Superior temporal gyrus (tissue), 1 donor: ENCODE measurements around the gene TUBG2.

Experiments used
- DNase-seq: peaks from one replicate; pipeline ENCODE4 v3.0.0-alpha.2; 2016; ENCODE audit errors: extremely low spot score

Gene TUBG2

DNA sequence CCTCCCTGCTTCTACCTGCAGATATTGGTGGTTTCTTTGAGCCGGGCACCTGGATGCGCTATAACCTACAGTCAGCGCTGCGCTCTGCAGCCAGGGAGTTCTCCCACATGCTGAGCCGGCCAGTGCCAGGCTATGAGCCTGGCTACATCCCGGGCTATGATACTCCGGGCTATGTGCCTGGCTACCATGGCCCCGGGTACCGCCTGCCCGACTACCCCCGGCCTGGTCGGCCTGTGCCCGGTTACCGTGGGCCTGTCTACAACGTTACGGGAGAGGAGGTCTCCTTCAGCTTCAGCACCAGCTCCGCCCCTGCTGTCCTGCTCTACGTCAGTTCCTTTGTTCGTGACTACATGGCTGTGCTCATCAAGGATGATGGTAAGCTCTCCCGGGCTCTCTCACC, 36.4 kb downstream of the TUBG2 start:
- DNase-seq: no peak

DNA sequence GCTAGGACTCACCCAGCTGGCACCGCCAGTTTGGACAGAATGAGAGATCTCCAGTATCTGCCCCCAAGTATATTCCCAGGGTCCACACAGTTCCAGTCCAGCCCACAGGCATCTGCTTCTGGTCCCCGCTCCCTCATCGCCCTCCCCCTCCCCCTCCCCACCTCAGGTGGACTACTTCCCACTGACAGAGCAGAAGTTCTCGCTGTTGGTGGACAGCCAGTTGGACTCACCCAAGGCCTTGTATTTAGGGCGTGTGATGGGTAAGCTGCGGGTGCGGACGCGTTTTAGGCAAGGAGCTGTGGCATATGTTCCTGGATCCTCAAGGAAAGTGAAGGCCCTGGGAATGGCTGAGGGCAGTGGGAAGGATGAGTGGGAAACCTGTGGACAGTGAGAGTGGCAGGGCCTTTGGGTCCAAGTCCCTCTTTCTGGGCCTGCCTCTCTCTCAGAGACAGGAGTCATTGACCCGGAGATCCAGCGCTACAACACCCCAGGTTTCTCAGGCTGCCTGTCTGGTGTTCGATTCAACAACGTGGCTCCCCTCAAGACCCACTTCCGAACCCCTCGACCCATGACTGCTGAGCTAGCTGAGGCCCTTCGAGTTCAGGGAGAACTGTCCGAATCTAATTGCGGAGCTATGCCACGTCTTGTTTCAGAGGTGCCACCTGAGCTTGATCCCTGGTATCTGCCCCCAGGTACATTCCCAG, 38.2 kb downstream of the TUBG2 start:
- DNase-seq: no peak

DNA sequence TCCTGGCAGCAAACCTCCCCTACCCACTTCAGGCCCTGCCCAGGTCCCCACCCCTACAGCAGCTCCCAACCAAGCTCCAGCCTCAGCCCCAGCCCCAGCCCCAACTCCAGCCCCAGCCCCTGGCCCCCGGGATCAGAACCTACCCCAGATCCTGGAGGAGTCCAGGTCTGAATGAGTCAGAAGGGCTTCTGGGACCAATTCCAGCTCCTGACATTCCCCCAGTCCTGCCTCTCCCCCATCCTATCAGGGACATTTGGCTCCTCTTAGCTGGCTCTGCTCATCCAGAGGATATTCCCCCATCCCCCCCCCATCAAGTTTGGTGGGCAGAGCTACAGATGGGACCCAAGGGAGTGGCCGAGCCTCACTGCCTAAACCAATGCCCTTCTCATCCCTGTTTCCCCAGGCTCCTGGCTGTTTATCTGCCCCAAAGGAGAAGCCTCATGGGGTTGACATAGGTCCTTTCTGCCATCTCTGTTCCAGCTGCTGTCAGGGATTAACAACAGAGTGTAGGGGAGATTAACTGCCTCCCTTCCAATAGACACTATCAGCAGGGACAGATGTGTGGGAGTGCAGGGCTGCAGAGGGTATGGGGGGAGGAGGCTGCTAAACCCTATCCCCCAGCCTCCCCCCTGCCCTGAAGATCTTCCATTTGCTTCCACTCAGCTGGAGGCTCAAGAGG, 39.8 kb downstream of the TUBG2 start:
- no peak for DNase-seq

DNA sequence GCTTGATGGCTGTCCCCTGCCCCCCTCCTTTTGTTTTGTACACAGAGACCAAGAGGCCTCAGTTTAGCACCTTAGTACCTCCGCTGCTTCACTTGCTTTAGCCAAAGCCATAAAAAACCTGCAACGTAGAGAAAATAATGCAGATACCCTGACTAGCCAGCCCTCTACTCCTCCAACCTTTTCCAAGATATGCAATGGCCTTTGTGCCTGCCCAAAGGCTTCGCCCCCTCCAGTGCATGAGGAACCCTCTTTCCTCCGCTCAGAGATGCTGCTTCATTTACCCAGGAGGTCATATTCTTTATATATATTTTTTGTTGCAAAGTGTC, 40.3 kb downstream of the TUBG2 start:
- no peak for DNase-seq

DNA sequence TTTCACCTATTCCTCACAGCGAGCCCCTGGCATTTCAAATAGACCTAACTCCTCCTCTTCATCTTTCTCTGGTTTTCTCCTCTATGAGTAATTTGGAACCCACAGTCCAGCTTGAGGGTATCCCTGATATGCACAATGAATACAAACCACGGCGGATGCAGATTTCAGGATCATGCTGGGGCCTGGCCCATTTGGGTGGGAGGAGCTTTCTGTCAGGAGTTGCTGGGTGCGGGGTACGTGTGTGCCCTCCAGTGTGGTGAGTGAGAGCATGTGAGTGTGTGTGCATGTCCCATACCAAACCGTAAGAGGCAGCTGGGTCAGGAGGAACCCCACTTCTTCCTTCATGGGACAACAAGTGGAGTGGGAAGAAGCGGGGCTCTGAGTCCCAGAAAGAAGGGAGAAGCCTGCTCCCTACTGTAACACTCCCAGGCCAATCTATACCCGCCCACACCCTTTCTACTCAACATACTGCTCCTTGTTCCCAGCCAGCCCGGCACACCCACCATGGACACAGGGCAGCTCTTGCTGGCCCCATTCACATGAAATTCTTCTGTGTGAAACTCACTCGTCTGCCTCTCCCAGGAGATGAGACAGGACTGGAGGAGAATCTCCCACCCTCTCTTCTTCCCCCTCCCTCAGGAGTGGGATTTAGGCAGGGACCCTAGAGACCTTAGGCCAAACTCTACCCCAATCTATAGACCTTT, 41.7 kb downstream of the TUBG2 start:
- DNase-seq: no peak

DNA sequence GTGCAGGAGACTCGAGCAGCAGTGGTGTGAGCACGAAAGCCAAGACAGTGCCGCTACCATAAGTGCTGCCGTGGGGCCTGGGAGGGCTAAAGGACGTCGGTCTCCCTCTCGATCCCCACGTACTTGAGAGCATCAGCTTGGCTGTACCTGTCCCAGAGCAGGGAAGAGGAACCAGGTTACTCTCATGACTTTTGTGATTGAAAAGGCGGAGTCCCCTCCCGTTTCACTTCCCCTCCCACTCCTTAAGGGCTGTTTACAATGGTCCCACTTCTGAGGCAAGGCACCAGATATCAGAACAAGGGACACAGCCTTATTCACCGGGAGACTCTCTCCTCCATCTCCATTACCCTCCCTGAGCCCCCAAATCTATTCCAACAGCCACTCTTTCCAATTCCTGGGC, 43.4 kb downstream of the TUBG2 start:
- DNase-seq: no peak

DNA sequence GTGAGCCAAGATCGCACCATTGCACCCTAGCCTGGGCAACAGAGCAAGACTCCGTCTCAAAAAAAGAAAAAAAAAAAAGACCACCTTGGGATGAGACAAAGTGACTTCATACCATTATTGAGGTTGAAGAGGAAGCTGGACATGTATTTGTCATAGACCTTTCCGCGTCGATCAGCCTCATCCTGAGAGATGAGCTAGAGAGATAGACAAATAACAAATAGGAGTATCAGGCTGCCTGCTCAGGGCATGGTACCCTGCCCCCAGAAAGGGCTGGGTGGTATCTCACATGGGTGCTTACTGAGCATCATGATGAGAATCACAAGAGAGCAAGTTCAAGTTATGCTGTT, 45.4 kb downstream of the TUBG2 start:
- no peak for DNase-seq

DNA sequence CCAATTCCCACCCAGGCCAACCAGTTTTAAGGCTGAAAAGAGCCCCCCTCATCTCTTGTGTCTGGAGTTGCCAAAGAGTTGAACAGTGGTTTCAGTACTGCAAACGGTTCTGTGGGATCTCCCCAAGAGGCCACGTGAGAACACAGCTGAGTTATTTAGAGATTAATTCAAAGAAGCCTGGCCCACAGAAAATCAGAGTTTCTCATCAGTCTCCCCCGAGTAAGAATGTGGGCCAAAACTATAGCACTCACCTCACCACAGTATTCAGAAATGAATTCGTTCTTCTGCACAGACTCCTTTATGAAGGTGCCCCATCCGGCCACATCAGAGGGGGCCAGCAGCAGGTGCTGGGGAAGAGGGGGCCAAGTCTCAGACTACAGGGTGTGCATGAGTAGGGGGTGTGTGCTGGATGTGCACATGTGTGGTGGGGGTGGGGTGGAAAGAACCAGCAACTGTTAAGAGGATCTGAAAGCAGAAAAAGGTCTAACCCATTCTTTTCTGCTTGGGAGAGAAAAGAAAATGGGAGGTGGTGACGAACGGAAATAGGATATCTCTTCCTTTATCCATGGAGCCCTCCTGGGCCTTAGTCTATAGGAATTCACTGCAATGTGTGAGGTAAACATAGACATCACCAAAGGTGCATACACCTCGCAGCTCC, 45.9 kb downstream of the TUBG2 start:
- no peak for DNase-seq

DNA sequence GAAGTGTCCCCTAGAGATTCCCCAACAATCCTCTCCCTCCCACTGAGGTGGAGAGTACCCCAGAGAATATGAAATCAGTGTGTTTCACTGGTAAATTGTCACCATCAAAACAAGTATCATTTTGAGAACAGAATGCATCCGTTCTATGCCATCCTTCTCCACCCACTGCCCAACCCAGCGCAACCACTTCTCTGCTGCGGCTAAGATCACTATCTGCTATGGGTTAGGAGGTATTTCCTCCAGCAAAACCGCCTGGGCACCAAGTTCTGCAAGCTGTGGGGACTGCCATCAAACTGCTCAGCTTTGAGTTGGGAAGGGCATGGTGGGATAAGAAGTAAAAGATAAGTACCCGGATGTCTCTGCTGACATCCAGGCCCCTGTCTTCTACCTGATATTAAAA, 47.6 kb downstream of the TUBG2 start:
- DNase-seq: no peak

DNA sequence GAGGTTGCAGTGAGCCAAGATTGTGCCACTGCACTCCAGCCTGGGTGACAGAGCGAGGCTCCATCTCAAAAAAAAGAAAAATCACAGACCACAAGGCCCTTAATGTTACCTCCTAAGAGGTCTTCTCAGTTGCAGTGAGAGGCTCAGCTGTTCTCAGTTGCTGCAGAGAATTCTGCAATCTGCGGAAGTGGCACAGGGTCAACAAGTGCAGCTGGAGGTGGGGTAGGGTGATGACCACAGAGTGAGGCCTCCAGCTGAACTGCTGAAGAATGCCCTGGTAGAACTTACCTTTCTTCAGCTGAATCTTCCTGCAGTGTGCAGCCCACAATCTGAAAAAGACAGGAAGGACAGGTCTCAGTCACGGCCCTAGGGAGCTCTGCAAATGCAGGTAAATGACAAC, 49.5 kb downstream of the TUBG2 start:
- no peak for DNase-seq

DNA sequence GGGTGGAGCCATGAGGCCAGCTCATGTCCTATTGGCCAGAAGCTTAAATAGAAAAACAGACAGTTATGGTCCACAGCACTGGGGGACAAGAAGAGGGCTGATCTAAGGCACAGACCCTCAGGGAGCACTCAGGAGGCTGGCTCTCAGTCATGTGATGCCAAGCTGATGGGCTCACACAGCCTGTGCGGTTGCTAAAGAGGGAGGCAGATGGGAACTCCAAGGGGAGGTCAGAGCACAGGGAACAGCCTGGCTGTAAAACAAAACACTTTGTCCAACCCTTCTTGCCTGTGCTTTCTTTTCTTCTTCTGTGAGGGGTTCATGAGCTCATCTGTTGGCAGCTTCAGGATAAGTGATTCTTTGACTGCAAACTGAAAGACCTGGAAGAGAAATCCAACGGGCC, 50.5 kb downstream of the TUBG2 start:
- DNase-seq: no peak
